SK-N-SH (cell line): ENCODE results near the gene CACNA1D.

ENCODE experiments used
- CTCF ChIP-seq: fragments of 200-600 bp; sonication (generic); IDR thresholded peaks from 2 replicates; pipeline ENCODE4 v1.6.1; 2017; ENCODE audit warnings: antibody characterized with exemption, mild to moderate bottlenecking, moderate library complexity
- ELF1 ChIP-seq: IDR thresholded peaks from 2 replicates; pipeline ENCODE4 v1.4.0; 2012
- EP300 ChIP-seq, 2 experiments: IDR thresholded peaks; 2 replicates each; pipeline versions ENCODE4 v1.4.0 to v1.6.1; 2012; ENCODE audit warnings: borderline replicate concordance in 1 of 2, low read depth in 1 of 2, low read length in 1 of 2
- EZH2phosphoT487 ChIP-seq: fragments of 200-600 bp; sonication (generic); IDR thresholded peaks from 2 replicates; pipeline ENCODE4 v1.6.1; 2017; ENCODE audit warnings: low read depth, mixed run types, mild to moderate bottlenecking, antibody characterized with exemption, moderate library complexity, borderline replicate concordance
- FOXM1 ChIP-seq: IDR thresholded peaks from 2 replicates; pipeline ENCODE4 v1.4.0; 2012; ENCODE audit warnings: low read depth, mild to moderate bottlenecking
- GABPA ChIP-seq: IDR thresholded peaks from 2 replicates; pipeline ENCODE4 v1.4.0; 2012; ENCODE audit warnings: low read depth, mild to moderate bottlenecking
- IRF3 ChIP-seq: fragments of 150-350 bp; IDR thresholded peaks from 2 replicates; pipeline ENCODE4 v1.6.1; 2016; ENCODE audit warnings: mild to moderate bottlenecking, low read depth, low read length
- JUND ChIP-seq: IDR thresholded peaks from 2 replicates; pipeline ENCODE4 v1.4.0; 2012
- MAX ChIP-seq: IDR thresholded peaks from 2 replicates; pipeline ENCODE4 v1.4.0; 2012; ENCODE audit warnings: low read depth
- MXI1 ChIP-seq: IDR thresholded peaks from 2 replicates; pipeline ENCODE4 v1.6.1; 2012; ENCODE audit warnings: mild to moderate bottlenecking, low read depth, low read length, improper control_type of control experiment
- NFIC ChIP-seq: IDR thresholded peaks from 2 replicates; pipeline ENCODE4 v1.4.0; 2012; ENCODE audit warnings: borderline replicate concordance
- POLR2AphosphoS5 ChIP-seq: IDR thresholded peaks from 2 replicates; pipeline ENCODE4 v1.6.1; 2012; ENCODE audit warnings: low read depth, low read length
- SIN3A ChIP-seq: IDR thresholded peaks from 2 replicates; pipeline ENCODE4 v1.6.1; 2012; ENCODE audit warnings: low read depth, mild to moderate bottlenecking, low read length, moderate library complexity, borderline replicate concordance
- USF2 ChIP-seq: fragments of 150-350 bp; IDR thresholded peaks from 2 replicates; pipeline ENCODE4 v1.6.1; 2017; ENCODE audit warnings: antibody characterized with exemption, low read length, low read depth, borderline replicate concordance

- TF ChIP-seq CTCF: no peak
- TF ChIP-seq MAX: no peak
- TF ChIP-seq SIN3A: no peak
- no peak for TF ChIP-seq POLR2AphosphoS5
- no peak for TF ChIP-seq MXI1
- TF ChIP-seq EP300 (IDR thresholded peaks at IDR 0.05; ENCODE audit: borderline replicate concordance in 1 of 2, low read depth in 1 of 2, low read length in 1 of 2): no peak
- no peak for TF ChIP-seq IRF3
- no peak for TF ChIP-seq USF2
- no peak for TF ChIP-seq JUND
- TF ChIP-seq FOXM1: no peak
- no peak for TF ChIP-seq GABPA
- TF ChIP-seq NFIC: no peak
- TF ChIP-seq EZH2phosphoT487: no peak
- TF ChIP-seq ELF1: no peak
These were observed 331.6 kb downstream of the CACNA1D start for GRCh38 chr3:53826048-53826447.
